Stomach (tissue), 4 donors: Measurements from ENCODE around the gene CCL26.

Experiments used
- EP300 ChIP-seq: sonication (generic); formaldehyde crosslinking; IDR thresholded peaks from one replicate; pipeline ENCODE4 v1.6.1; 2017; ENCODE audit warnings: antibody characterized with exemption
- POLR2A ChIP-seq, 4 donors: fragments of 450-650 bp; IDR thresholded peaks; one replicate each; pipeline ENCODE4 v1.6.1; 2016; ENCODE audit warnings: antibody characterized with exemption in 4 of 4, control low read depth in 2 of 4, mild to moderate bottlenecking in 1 of 4, moderate library complexity in 1 of 4

- TF ChIP-seq POLR2A (IDR thresholded peaks at IDR 0.05): no peak
- no peak for TF ChIP-seq EP300
Measured at GRCh38 chr7:75819711-75820110, 47.7 kb upstream of the CCL26 start.
